ENCODE results near the gene NAA38. TPM values are rescaled to one million over a fixed set of nuclear protein-coding genes. Genes with fewer than 3 reads are reported as not detected.
A peak's percentile ranks its signal among the peaks of the same experiment; 100 is the strongest.

NAA38 gene
- total RNA-seq, 1 donor from 2014 or later: 108 TPM

DNA sequence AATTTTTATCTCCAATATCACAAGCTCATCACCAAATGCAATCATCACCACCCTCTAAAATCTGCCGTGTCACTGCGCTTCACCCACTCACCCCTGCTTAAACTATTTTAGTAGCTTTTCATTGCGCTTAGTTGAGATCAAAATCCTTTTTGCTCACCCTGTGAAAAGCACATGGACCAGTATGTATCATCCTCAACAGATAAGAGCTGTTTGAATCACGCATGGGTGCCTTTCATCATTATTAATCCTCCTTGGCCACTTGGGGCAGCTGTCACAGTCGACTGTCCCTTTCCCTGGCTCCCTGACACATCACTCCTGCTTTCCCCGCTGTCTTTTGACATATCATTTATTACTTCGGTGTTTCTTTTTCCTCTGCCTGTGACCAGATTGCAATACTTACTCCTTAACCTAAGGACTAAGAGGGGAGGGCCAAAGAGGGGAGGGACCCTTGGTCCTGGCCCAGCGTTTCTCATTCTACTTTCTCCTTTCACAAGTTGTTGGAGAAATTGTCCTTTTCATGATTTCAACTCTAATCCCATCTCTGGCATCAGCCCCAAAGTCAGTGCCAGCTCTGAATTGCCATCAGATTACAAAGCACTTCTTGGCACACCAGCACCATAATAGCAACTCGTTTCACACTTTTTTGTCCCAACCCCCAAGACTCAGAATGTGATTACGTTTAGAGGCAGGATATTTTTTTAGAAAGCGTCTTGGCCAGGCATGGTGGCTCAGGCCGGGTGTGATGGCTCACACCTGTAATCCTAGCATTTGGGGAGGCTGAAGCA is 32.0 kb downstream of the NAA38 start:
- TF ChIP-seq, protein P1, sequence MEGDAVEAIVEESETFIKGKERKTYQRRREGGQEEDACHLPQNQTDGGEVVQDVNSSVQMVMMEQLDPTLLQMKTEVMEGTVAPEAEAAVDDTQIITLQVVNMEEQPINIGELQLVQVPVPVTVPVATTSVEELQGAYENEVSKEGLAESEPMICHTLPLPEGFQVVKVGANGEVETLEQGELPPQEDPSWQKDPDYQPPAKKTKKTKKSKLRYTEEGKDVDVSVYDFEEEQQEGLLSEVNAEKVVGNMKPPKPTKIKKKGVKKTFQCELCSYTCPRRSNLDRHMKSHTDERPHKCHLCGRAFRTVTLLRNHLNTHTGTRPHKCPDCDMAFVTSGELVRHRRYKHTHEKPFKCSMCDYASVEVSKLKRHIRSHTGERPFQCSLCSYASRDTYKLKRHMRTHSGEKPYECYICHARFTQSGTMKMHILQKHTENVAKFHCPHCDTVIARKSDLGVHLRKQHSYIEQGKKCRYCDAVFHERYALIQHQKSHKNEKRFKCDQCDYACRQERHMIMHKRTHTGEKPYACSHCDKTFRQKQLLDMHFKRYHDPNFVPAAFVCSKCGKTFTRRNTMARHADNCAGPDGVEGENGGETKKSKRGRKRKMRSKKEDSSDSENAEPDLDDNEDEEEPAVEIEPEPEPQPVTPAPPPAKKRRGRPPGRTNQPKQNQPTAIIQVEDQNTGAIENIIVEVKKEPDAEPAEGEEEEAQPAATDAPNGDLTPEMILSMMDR (conservative IDR thresholded peaks at IDR 0.05; ENCODE audit: low read depth, low read length): peak; percentile 27
- no peak overlapping the region for H3K4me3 ChIP-seq (ENCODE audit: low read depth, low read length)
- DNase-seq (ENCODE audit: low read depth): no peak

- TF ChIP-seq, protein P1 (conservative IDR thresholded peaks at IDR 0.05; ENCODE audit: low read depth, low read length): no peak
- DNase-seq (ENCODE audit: low read depth): no peak
- H3K4me3 ChIP-seq (ENCODE audit: low read depth, low read length): no peak overlapping the region
These were observed 33.1 kb downstream of the NAA38 start for GRCh38 chr17:7824021-7824924.

GRCh38 chr17:7823581-7824001 is 33.8 kb downstream of the NAA38 start:
- no peak overlapping the region for H3K4me3 ChIP-seq (ENCODE audit: low read depth, low read length)
- TF ChIP-seq, protein P1 (conservative IDR thresholded peaks at IDR 0.05; ENCODE audit: low read depth, low read length): no peak
- no peak for DNase-seq (ENCODE audit: low read depth)

DNA sequence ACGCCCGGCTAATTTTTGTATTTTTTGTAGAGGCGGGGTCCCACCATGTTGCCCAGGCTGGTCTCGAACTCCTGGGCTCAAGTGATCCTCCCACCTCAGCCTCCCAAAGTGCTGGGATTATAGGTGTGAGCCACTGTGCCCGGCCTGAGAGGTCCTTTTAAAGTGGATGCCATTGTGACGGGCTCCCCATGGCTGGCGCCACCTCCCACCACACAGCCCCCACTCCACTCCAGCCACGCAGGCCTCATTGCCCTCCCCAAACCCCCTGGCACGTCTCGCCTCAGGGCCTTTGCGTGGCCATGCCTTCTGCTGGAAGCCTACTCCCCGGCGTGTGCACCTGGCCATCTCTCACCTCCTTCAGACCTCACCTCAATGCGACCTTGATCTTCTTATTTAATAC is 35.2 kb downstream of the NAA38 start:
- TF ChIP-seq, protein P1 (conservative IDR thresholded peaks at IDR 0.05; ENCODE audit: low read depth, low read length): no peak
- H3K4me3 ChIP-seq (ENCODE audit: low read depth, low read length): no peak overlapping the region
- DNase-seq (ENCODE audit: low read depth): no peak

GRCh38 chr17:7820231-7820630 is 37.1 kb downstream of the NAA38 start:
- no peak for DNase-seq (ENCODE audit: low read depth)
- H3K4me3 ChIP-seq (ENCODE audit: low read depth, low read length): no peak overlapping the region
- TF ChIP-seq, protein P1 (conservative IDR thresholded peaks at IDR 0.05; ENCODE audit: low read depth, low read length): no peak

DNA sequence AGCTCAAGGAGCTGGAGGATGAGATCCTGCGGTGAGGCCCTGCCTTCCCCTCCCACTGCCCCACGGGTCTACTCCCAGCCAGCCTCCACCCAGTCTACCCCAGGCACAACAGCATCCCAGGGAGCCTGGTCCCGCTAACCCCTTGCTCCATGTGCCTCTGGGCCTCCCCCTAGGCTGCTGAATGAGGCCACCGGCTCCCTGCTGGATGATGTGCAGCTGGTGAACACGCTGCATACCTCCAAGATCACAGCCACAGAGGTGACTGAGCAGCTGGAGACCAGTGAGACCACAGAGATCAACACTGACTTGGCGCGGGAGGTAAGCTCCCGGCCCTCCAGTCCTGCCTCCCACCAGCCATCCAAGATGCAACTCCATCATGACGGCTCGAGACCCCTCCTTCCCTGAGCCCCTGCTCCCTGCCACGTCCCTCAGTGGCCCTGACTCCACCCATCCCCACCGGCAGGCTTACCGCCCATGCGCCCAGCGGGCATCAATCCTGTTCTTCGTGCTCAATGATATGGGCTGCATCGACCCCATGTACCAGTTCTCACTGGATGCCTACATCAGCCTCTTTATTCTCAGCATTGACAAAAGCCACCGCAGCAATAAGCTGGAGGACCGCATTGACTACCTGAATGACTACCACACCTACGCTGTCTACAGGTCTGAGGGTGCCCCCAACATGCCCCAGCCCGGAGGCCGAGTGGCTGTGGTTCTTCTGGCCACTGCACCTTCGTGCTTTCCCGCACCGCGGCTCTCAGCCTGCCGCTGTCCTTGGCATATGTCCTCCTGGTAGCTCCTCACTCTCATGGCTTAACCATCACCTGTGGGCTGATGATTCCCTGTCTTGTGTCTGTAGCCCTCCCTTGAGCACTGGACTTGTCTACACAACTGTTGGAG is 38.4 kb downstream of the NAA38 start:
- no peak overlapping the region for H3K4me3 ChIP-seq (ENCODE audit: low read depth, low read length)
- TF ChIP-seq, protein P1 (conservative IDR thresholded peaks at IDR 0.05; ENCODE audit: low read depth, low read length): no peak
- DNase-seq (ENCODE audit: low read depth): no peak

Measured in epithelial cell of proximal tubule (primary cell).